Measurements from ENCODE around the gene NEK11.

The NEK11 gene

GRCh38 chr3:131079086-131079485 lies 52.4 kb downstream of the NEK11 start:
- DNase-seq (ENCODE audit: low read depth), result no peak
- H3K4me3 ChIP-seq (ENCODE audit: low read depth, low read length), result no peak overlapping the region
- TF ChIP-seq CTCF (IDR thresholded peaks at IDR 0.05; ENCODE audit: insufficient read depth, low read depth, low read length, missing control alignments), result no peak

- no peak overlapping the region for H3K4me3 ChIP-seq (ENCODE audit: low read depth, low read length)
- DNase-seq (ENCODE audit: low read depth), result no peak
- no peak for TF ChIP-seq CTCF (IDR thresholded peaks at IDR 0.05; ENCODE audit: insufficient read depth, low read depth, low read length, missing control alignments)
Measured at GRCh38 chr3:131081224-131081623, 54.5 kb downstream of the NEK11 start.

GRCh38 chr3:131082246-131082645 lies 55.6 kb downstream of the NEK11 start:
- no peak overlapping the region for H3K4me3 ChIP-seq (ENCODE audit: low read depth, low read length)
- DNase-seq (ENCODE audit: low read depth), result no peak
- TF ChIP-seq CTCF (IDR thresholded peaks at IDR 0.05; ENCODE audit: insufficient read depth, low read depth, low read length, missing control alignments), result no peak

GRCh38 chr3:131082871-131083863 lies 56.5 kb downstream of the NEK11 start:
- TF ChIP-seq CTCF (IDR thresholded peaks at IDR 0.05; ENCODE audit: insufficient read depth, low read depth, low read length, missing control alignments), result no peak
- H3K4me3 ChIP-seq (ENCODE audit: low read depth, low read length), result no peak overlapping the region
- peak; percentile 53 for DNase-seq (ENCODE audit: low read depth)

GRCh38 chr3:131091768-131092167 lies 65.1 kb downstream of the NEK11 start:
- DNase-seq (ENCODE audit: low read depth), result peak; percentile 9
- H3K4me3 ChIP-seq (ENCODE audit: low read depth, low read length), result no peak overlapping the region
- TF ChIP-seq CTCF (IDR thresholded peaks at IDR 0.05; ENCODE audit: insufficient read depth, low read depth, low read length, missing control alignments), result no peak

GRCh38 chr3:131107637-131108433 lies 81.2 kb downstream of the NEK11 start:
- no peak overlapping the region for H3K4me3 ChIP-seq (ENCODE audit: low read depth, low read length)
- DNase-seq (ENCODE audit: low read depth), result no peak
- TF ChIP-seq CTCF (IDR thresholded peaks at IDR 0.05; ENCODE audit: insufficient read depth, low read depth, low read length, missing control alignments), result no peak

Data from GM12865 (cell line).